ENCODE data around the gene KIF9.
A peak's percentile ranks its signal among the peaks of the same experiment; 100 is the strongest.
"Not testable (repeated sequence)": the region's sequence is repeated elsewhere in the genome, so short reads cannot be mapped to it uniquely, and the experiment has no call there.

The KIF9 gene

GRCh38 chr3:47294392-47294791 is 11.8 kb upstream of the KIF9 start:
- no peaks in the 10 kb centered on the region for H3K4me1 ChIP-seq (ENCODE audit: control insufficient read depth, insufficient read depth, low read length, poor library complexity, severe bottlenecking)

GRCh38 chr3:47293822-47294221 is 11.2 kb upstream of the KIF9 start:
- H3K27ac ChIP-seq (ENCODE audit: insufficient read depth, low read length, poor library complexity, severe bottlenecking), result no peak overlapping the region
- no peaks in the 10 kb centered on the region for H3K27me3 ChIP-seq (replicated peaks; ENCODE audit: control insufficient read depth, insufficient read depth, low read length, poor library complexity, severe bottlenecking)
- no peaks in the 10 kb centered on the region for H3K9me3 ChIP-seq (ENCODE audit: control insufficient read depth, low read length)
- no peaks in the 10 kb centered on the region for H3K4me1 ChIP-seq (ENCODE audit: control insufficient read depth, insufficient read depth, low read length, poor library complexity, severe bottlenecking)
- peaks cover 17% of the 10 kb centered on the region for H3K36me3 ChIP-seq (ENCODE audit: control insufficient read depth, insufficient read depth, low read length)
- no peak overlapping the region for H3K4me3 ChIP-seq (ENCODE audit: insufficient read depth, low read depth, low read length, poor library complexity, severe bottlenecking)
- DNase-seq, result no peak

More at GRCh38 chr3:47294392-47294791, 11.8 kb upstream of the KIF9 start:
- Histone ChIP-seq H3K9me3 (ENCODE audit: control insufficient read depth, low read length) (no peaks in the 10 kb centered on the region), H3K27ac (ENCODE audit: insufficient read depth, low read length, poor library complexity, severe bottlenecking) (no peak overlapping the region), H3K36me3 (ENCODE audit: control insufficient read depth, insufficient read depth, low read length) (peaks cover 16% of the 10 kb centered on the region), H3K27me3 (replicated peaks; ENCODE audit: control insufficient read depth, insufficient read depth, low read length, poor library complexity, severe bottlenecking) (no peaks in the 10 kb centered on the region), H3K4me3 (ENCODE audit: insufficient read depth, low read depth, low read length, poor library complexity, severe bottlenecking) (no peak overlapping the region)
- no peak for DNase-seq

- H3K27ac ChIP-seq (ENCODE audit: insufficient read depth, low read length, poor library complexity, severe bottlenecking); H3K27me3 ChIP-seq (replicated peaks; ENCODE audit: control insufficient read depth, insufficient read depth, low read length, poor library complexity, severe bottlenecking); DNase-seq; H3K4me1 ChIP-seq (ENCODE audit: control insufficient read depth, insufficient read depth, low read length, poor library complexity, severe bottlenecking); H3K4me3 ChIP-seq (ENCODE audit: insufficient read depth, low read depth, low read length, poor library complexity, severe bottlenecking); H3K9me3 ChIP-seq (ENCODE audit: control insufficient read depth, low read length): not testable (repeated sequence)
- H3K36me3 ChIP-seq (ENCODE audit: control insufficient read depth, insufficient read depth, low read length), result peaks cover 19% of the 10 kb centered on the region
These were observed 9.3 kb upstream of the KIF9 start for GRCh38 chr3:47291754-47292420.

GRCh38 chr3:47291158-47291753 is 8.7 kb upstream of the KIF9 start:
- Histone ChIP-seq H3K4me1 (ENCODE audit: control insufficient read depth, insufficient read depth, low read length, poor library complexity, severe bottlenecking) (peaks cover 5% of the 10 kb centered on the region), H3K36me3 (ENCODE audit: control insufficient read depth, insufficient read depth, low read length) (peaks cover 19% of the 10 kb centered on the region), H3K27ac (ENCODE audit: insufficient read depth, low read length, poor library complexity, severe bottlenecking) (no peak overlapping the region), H3K9me3 (ENCODE audit: control insufficient read depth, low read length) (no peaks in the 10 kb centered on the region), H3K4me3 (ENCODE audit: insufficient read depth, low read depth, low read length, poor library complexity, severe bottlenecking) (no peak overlapping the region), H3K27me3 (replicated peaks; ENCODE audit: control insufficient read depth, insufficient read depth, low read length, poor library complexity, severe bottlenecking) (no peaks in the 10 kb centered on the region)
- no peak for DNase-seq

GRCh38 chr3:47288966-47289910 is 6.6 kb upstream of the KIF9 start:
- H3K27ac ChIP-seq (ENCODE audit: insufficient read depth, low read length, poor library complexity, severe bottlenecking), result no peak overlapping the region
- peaks cover 8% of the 10 kb centered on the region for H3K4me1 ChIP-seq (ENCODE audit: control insufficient read depth, insufficient read depth, low read length, poor library complexity, severe bottlenecking)
- peaks cover 19% of the 10 kb centered on the region for H3K36me3 ChIP-seq (ENCODE audit: control insufficient read depth, insufficient read depth, low read length)
- H3K9me3 ChIP-seq (ENCODE audit: control insufficient read depth, low read length), result no peaks in the 10 kb centered on the region
- H3K4me3 ChIP-seq (ENCODE audit: insufficient read depth, low read depth, low read length, poor library complexity, severe bottlenecking), result no peak overlapping the region
- no peak for DNase-seq
- H3K27me3 ChIP-seq (replicated peaks; ENCODE audit: control insufficient read depth, insufficient read depth, low read length, poor library complexity, severe bottlenecking), result no peaks in the 10 kb centered on the region

DNA sequence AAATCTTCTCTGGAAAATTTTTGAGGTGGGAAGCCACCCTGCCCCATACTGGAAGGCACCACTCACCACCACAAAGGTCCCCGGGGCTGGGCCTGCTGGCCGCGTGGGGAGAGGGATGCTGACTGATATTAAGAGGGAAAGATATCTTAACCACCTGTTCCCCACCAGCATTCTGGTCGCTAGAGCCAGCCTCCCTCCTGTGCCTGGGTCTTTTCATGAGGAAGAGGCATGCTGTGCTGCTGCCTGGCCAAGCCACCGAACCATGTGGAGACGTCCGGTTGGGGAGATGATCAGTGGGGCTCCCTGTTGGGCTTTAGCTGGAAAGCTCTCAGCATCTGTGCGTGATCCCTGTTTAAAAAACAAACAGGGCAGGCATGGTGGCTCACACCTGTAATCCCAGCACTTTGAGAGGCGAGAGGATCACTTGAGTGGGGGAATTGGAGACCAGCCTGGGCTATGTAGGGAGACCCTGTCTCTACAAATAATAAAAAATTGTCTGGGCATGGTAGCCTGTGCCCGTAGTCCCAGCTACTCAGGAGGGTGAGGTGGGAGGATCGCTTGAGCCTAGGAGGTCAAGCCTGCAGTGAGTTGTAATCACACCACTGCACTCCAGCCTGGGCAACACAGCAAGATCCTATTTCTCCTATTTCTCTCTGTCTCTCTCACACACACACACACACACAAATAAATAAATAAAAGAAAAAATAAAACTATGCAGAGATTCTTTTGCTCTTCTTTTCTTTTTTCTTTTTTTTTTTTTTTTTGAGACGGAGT is 1.2 kb upstream of the KIF9 start:
- Histone ChIP-seq H3K9me3 (ENCODE audit: control insufficient read depth, low read length) (no peaks in the 10 kb centered on the region), H3K4me3 (ENCODE audit: insufficient read depth, low read depth, low read length, poor library complexity, severe bottlenecking) (peak overlapping the region; percentile 81), H3K4me1 (ENCODE audit: control insufficient read depth, insufficient read depth, low read length, poor library complexity, severe bottlenecking) (peaks cover 16% of the 10 kb centered on the region), H3K36me3 (ENCODE audit: control insufficient read depth, insufficient read depth, low read length) (peaks cover 6% of the 10 kb centered on the region), H3K27me3 (replicated peaks; ENCODE audit: control insufficient read depth, insufficient read depth, low read length, poor library complexity, severe bottlenecking) (no peaks in the 10 kb centered on the region), H3K27ac (ENCODE audit: insufficient read depth, low read length, poor library complexity, severe bottlenecking) (peak overlapping the region; percentile 95)
- peak in 1 of 3 donors; percentile 3 for DNase-seq

GRCh38 chr3:47283193-47283537 is 566 bp upstream of the KIF9 start:
- no peak for DNase-seq
- Histone ChIP-seq H3K4me1 (ENCODE audit: control insufficient read depth, insufficient read depth, low read length, poor library complexity, severe bottlenecking) (peaks cover 16% of the 10 kb centered on the region), H3K4me3 (ENCODE audit: insufficient read depth, low read depth, low read length, poor library complexity, severe bottlenecking) (peak overlapping the region; percentile 81), H3K27me3 (replicated peaks; ENCODE audit: control insufficient read depth, insufficient read depth, low read length, poor library complexity, severe bottlenecking) (no peaks in the 10 kb centered on the region), H3K9me3 (ENCODE audit: control insufficient read depth, low read length) (no peaks in the 10 kb centered on the region), H3K36me3 (ENCODE audit: control insufficient read depth, insufficient read depth, low read length) (peaks cover under 1% of the 10 kb centered on the region), H3K27ac (ENCODE audit: insufficient read depth, low read length, poor library complexity, severe bottlenecking) (peak overlapping the region; percentile 95)

DNA sequence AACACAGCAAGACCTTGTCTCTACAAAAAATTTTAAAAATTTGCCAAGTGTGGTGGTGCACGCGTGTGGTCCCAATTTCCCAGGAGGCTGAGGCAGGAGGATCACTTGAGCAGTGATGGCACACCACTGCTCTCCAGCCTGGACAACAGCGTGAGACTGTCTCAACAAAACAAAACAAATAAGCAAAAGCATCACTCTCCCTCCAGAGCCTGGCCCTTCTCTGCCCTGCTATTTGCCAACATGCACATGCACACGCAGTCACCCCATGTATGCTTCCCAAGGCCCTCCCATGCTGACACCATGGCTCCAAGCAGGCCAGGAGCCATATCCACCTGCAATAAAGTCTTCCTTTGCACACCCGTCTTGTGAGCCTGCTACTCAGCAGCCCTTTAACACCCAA is 2.1 kb downstream of the KIF9 start:
- Histone ChIP-seq H3K4me1 (ENCODE audit: control insufficient read depth, insufficient read depth, low read length, poor library complexity, severe bottlenecking) (peaks cover 10% of the 10 kb centered on the region), H3K27ac (ENCODE audit: insufficient read depth, low read length, poor library complexity, severe bottlenecking) (no peak overlapping the region), H3K9me3 (ENCODE audit: control insufficient read depth, low read length) (no peaks in the 10 kb centered on the region), H3K27me3 (replicated peaks; ENCODE audit: control insufficient read depth, insufficient read depth, low read length, poor library complexity, severe bottlenecking) (no peaks in the 10 kb centered on the region), H3K36me3 (ENCODE audit: control insufficient read depth, insufficient read depth, low read length) (no peaks in the 10 kb centered on the region), H3K4me3 (ENCODE audit: insufficient read depth, low read depth, low read length, poor library complexity, severe bottlenecking) (no peak overlapping the region)
- DNase-seq, result no peak

- DNase-seq, result no peak
- Histone ChIP-seq H3K4me1 (ENCODE audit: control insufficient read depth, insufficient read depth, low read length, poor library complexity, severe bottlenecking) (no peaks in the 10 kb centered on the region), H3K36me3 (ENCODE audit: control insufficient read depth, insufficient read depth, low read length) (no peaks in the 10 kb centered on the region), H3K9me3 (ENCODE audit: control insufficient read depth, low read length) (no peaks in the 10 kb centered on the region), H3K27ac (ENCODE audit: insufficient read depth, low read length, poor library complexity, severe bottlenecking) (no peak overlapping the region), H3K27me3 (replicated peaks; ENCODE audit: control insufficient read depth, insufficient read depth, low read length, poor library complexity, severe bottlenecking) (no peaks in the 10 kb centered on the region), H3K4me3 (ENCODE audit: insufficient read depth, low read depth, low read length, poor library complexity, severe bottlenecking) (no peak overlapping the region)
These were observed 6.0 kb downstream of the KIF9 start for GRCh38 chr3:47276558-47276957.

Data from effector memory CD4-positive, alpha-beta T cell (primary cell).